HuH-7 (cell line): ENCODE measurements around the gene TRAFD1.
"Not testable (repeated sequence)": the region's sequence is repeated elsewhere in the genome, so short reads cannot be mapped to it uniquely, and the experiment has no call there.

ENCODE experiments used
- DNase-seq: peaks from one replicate; pipeline ENCODE4 v3.0.0; 2011; ENCODE audit warnings: low spot score

TRAFD1 gene, protein sequence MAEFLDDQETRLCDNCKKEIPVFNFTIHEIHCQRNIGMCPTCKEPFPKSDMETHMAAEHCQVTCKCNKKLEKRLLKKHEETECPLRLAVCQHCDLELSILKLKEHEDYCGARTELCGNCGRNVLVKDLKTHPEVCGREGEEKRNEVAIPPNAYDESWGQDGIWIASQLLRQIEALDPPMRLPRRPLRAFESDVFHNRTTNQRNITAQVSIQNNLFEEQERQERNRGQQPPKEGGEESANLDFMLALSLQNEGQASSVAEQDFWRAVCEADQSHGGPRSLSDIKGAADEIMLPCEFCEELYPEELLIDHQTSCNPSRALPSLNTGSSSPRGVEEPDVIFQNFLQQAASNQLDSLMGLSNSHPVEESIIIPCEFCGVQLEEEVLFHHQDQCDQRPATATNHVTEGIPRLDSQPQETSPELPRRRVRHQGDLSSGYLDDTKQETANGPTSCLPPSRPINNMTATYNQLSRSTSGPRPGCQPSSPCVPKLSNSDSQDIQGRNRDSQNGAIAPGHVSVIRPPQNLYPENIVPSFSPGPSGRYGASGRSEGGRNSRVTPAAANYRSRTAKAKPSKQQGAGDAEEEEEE

DNA sequence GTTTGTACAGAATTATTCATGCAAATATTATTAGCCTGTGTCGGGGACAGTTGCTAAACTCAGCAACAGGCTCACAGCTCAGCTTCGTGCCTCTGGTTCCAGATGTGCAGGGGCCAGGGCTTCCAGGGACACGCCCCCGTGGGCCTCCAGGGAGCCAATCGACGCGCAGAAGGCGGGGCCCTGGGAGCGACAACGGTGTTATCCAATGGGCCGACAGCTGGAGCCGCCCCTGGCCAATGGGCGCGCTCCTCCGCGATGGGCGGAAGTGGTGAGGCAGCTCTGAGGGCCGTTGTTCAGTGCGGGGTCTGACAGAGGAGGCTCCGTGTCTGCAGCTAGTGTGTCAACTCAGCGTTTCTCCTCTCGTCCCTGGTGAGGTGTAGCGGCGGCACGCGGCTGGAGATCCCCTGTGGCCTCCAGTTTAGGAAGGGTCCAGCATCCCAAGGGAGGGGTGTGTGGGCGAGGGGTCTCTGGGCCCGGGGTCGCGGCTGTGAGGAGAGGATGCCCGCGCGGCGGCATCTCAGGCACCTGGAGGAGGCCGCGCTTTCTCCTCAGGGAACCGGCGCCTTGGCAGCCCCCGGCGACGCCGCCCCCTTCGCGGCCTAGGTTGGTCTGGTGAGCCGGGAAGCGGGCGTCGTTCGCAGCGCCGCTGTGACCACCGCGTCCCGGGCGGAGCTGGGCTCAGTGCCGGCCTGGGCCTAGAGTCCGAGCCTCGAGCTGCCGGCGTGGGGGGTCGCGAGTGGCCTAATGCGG, at the start of gene TRAFD1:
TSS of gene TRAFD1 (plus strand) at position 311 of the 750 bp plus-strand sequence. CDS start 4,963 bp downstream, outside the sequence.
- peak; percentile 99 for DNase-seq

DNA sequence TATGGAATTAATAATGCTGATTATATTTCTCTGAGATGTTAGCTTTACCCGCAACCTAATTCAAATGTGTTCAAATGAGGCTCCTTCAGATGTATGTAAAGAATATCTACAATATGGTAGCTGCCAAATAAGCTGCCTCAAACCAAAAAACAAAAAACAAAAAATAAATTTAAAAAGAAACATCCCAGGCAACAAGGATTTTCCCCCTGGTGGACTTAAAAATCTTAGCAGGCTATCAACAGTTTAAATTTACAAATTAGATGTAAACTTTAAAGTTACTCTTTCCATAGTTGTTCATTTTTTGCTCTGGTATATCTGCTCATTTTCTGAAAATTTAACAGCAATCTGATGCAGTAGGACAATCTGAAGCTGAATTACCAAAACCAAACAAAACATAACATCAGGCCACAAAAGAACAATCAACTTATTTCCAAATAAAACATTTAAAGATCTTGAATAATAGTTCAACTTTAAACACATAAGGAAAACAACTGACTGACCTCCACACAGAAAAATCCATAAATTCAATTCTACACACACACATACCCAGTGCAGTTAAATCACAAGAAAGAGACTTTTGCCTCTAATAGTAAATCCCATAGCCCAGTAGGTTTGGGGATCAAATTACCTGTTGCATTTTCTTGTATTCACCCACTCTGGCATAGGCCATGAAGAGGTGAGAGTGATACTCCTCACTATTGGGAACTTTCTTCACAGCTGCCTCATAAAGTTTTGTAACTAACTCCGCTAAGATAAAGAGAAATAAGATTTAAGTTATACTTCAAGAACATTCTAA, 38.1 kb upstream of the TRAFD1 start:
- DNase-seq = no peak

DNA sequence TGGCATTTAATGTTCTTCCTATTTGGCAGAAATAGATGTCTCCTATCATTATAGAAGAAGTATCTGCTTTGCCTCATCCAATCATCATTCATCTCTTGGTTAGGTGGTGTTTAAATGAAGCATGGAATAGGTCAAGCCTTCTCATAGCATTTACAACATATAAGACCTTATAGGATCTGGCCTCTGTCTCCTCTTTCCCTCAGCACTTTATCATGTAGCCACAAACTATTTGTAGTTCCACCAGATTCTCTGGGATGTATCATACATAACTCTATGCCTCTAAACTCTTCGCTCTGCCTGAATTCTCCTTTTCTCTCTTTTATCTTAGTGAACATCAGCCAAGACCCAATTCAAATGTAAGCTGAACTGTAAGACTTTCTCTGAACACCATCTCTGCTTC, 37.5 kb upstream of the TRAFD1 start:
- no peak for DNase-seq

DNA sequence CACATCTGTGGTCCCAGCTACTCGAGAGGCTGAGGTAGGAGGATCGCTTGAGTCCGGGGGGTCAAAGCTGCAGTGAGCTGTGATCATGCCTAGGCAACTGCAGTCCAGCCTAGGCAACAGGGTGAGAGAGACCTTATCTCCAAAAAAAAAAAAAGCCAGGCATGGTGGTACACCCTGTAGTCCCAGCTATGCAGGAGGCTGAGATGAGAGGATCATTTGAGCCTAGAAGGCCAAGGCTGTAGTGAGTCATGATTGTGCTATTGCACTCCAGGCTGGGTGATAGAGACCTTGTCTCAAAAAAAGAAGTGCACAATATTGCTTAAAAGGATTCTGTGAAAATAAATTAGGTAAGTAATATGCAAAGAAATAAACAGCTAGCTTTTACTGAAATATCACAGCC, 33.8 kb upstream of the TRAFD1 start:
- no peak for DNase-seq

DNA sequence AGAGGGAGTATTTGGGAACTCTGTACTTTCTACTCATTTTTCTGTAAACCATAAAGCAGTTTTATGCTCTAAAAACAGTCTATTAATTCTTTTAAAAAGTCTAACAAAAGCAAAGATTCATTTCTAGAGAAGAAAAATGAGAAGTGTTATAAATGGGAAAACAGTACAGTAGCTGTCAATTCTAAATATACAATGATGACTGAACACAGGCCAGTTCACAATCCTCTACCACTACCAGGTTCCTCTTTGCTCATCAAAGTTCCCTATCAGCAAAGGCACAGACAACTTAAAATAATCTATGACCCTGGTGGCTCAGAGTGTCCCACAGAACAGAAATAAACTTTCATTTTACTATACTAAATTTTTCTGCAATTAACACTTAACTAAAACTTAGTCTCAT, 29.3 kb upstream of the TRAFD1 start:
- no peak for DNase-seq

DNA sequence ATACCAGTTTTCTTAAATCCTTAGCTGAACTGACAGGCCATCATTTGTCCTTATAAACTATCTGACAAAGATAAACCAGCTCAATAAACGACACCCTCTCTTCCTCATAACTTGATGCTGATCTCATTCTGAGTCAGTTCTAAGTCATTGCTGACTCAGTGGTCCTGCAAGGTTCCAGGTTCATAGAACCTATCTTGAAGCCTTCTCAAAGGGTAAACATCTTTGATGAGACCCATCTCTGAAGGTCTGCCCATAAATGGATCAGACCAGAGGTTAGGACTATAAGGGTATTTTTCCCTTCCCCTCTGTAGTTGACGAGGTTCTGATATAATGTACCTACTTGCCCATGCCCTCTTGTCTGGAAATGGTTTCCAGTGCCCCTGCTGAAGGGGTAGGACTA, 28.7 kb upstream of the TRAFD1 start:
- DNase-seq = no peak

DNA sequence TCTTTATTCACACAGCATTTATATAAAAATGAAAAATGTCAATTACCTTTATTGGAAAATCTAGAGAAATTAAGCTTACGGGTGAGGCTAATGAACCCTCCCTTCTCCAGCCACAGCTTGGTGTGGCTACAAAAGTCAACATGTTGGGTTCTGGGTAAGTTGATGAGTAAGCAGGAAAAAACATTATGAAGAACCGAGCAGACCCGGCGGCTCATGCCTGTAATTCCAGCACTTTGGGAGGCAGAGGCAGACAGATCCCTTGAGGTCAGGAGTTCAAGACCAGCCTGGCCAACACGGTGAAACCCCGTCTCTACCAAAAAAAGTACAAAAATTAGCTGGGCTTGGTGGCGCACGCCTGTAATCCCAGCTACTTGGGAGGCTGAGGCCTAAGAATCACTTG, 27.7 kb upstream of the TRAFD1 start:
- no peak for DNase-seq

DNA sequence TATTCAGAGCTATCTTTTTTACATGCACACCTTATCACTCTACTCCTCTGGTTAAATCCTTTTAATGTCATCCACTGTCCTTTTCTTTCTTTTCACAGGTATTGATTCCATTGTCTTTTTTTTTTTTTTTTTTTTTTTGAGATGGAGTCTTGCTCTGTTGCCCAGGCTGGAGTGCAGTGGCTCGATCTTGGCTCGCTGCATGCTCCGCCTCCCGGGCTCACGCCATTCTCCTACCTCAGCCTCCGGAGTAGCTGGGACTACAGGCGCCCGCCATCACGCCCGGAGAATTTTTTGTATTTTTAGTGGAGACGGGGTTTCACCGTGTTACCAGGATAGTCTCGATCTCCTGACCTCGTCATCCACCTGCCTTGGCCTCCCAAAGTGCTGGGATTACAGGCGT, 24.9 kb upstream of the TRAFD1 start:
- DNase-seq = not testable (repeated sequence)

DNA sequence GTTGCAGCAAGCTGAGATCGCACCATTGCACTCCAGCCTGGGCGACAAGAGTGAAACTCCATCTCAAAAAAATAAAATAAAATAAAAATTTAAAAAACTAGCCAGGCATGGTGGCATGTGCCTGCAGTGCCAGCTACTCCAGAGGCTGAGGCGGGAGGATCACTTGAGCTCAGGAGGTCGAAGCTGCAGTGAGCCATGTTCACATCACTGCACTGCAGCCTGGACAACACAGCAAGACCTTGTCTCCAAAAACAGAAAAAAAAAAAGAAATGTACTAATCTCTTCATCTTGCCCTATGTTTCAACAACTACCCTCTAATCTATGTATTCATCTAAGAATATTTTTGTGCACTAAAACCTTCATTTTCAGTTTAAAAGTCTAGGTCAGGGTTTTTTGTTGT, 23.2 kb upstream of the TRAFD1 start:
- DNase-seq = no peak

DNA sequence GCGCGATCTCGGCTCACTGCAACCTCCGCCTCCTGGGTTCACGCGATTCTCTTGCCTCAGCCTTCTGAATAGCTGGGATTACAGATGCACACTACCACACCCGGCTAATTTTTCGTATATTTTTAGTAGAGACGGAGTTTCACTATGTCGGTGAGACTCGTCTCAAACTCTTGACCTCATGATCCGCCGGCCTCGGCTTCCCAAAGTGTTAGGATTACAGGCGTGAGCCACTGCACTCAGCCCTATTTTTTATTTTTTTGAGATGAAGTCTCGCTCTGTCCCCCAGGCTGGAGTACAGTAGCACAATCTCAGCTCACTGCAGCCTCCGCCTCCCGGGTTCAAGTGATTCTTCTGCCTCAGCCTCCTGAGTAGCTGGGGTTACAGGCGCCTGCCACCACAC, 22.6 kb upstream of the TRAFD1 start:
- not testable (repeated sequence) for DNase-seq

DNA sequence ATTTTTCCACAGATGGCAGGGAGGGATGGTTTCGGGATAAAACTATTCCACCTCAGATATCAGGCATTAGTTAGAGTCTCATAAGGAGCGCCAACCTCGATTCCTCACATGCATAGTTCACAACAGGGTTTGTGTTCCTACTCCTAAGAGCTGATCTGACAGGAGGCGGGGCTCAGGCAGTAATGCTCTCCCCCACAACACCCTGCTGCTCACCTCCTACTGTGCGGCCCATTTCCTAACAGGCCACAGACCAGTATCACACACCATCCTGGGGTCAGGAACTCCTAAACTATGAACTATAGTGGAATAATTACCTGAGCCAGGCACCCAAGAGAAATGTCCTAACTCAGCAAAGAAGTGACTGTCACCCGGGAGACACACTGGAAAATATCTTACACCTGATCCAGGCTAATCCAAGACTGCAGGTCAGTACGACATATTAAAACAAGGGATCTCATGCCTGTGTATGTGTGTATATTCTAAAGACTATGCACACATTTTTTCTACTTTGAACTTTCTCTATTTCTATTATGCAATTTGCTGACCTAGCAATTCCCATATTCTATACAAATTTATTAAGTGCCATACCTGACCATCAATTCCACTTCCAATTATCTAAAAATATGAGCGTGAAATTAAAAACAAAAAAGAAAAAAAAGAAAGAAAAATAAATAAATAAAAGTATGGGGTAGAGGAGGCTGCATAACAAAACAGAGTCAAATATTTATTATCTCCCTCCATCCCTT, 21.4 kb upstream of the TRAFD1 start:
- no peak for DNase-seq

DNA sequence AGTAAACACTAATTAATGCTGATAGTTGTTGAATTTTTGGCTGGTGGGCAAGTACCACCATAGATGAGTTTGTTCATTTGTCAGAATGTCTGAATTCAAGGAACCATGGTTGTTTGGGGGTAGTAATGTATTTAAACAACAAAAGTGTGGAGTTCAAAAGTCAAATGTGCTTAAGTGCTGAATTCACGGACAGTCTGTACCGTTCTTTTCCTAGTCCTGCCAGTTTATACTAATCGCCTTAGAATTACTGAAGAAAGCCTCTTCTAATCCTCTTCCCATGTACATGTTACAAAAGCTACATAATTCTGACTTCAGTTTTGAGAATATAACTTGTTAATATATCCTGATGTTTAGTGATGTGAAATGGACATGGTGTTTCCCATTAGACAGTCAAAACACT, 19.5 kb upstream of the TRAFD1 start:
- DNase-seq = no peak

DNA sequence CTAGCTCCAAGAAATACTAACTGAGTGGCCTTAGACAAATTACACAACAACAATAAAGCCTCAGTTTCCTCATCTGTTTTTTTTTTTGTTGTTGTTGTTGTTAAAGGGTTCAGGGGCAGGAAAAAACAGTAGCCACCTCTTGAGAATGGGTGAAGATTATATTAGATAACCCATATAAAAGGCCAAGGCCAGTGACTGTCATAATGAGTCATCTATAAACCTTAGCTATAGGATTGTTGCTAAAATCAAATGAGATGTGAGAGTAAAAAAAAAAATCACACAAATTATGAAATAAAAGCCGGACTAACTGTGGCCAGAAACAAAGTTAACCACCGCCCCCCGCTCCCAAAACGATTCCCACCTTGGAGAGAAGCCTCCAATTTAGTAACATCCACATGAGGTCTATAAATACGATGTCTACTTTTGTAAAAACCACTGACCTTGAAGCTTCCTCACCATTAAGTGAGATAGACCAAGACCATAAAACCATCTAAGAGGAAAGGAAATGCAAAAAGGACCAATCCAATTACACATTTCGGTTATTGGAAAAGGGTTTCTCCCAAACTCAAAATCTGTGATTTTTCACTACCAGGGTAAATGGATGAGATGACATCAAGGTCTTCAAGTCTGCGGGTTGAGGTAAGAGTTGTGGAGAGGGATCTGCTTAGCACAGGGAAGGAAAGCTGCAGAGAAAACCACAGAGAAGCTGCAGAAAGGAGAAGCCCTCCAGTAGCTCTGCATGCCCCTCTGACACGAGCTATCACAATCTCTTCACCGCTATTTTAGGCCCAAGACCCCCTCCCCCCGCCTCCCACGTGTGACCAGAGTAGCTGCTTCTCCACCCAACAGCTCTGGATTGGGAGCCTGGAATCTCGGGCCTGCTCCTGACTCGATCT, 17.8 kb upstream of the TRAFD1 start:
- peak; percentile 26 for DNase-seq

DNA sequence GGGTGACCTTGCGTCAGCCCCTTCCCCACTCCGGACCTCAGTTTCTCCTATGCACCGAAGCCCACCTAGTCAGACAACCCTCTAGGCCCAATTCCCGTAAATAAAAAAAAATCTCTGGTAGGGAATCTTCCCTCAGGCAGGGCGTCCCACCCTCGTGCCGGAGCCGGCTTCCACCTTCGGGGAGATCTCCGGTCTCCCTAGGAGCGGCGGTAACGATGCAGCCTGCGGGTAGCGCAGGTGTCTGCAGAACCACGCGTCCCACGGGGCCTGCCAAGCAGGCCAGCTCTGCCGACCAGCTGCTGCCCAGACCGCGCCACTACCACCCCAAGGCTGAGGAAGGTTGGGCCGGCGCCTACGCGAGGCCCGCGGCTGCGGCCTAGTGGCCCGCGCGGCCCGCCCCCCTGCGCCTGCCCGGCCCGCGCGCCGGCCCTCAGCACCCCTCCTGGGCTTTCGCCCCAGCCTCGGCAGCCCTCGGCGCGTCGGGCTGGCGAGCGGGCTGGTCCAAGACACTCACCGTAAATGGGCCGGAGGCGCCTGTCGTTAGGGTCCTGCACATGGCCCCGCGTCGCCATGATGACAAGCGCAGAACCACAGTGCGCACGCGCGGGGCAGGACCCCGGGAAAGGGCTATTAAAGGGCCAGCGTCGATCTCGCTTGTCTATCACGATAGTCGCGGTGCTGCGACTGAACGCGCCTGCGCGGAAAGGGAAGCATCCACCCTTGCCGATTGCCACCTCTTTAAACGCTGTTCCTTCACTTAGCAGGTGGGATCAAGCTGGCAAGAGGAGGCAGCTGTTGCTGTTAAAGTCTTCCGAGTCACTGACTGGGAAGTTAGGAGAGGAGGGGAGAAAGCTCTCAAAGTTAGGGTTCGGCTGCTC, 16.9 kb upstream of the TRAFD1 start, which contains the start of gene NAA25:
TSS of gene NAA25 (minus strand) at position 582 of the 878 bp plus-strand sequence. CDS start at position 572, 10 bp downstream.
- peak; percentile 87 for DNase-seq

DNA sequence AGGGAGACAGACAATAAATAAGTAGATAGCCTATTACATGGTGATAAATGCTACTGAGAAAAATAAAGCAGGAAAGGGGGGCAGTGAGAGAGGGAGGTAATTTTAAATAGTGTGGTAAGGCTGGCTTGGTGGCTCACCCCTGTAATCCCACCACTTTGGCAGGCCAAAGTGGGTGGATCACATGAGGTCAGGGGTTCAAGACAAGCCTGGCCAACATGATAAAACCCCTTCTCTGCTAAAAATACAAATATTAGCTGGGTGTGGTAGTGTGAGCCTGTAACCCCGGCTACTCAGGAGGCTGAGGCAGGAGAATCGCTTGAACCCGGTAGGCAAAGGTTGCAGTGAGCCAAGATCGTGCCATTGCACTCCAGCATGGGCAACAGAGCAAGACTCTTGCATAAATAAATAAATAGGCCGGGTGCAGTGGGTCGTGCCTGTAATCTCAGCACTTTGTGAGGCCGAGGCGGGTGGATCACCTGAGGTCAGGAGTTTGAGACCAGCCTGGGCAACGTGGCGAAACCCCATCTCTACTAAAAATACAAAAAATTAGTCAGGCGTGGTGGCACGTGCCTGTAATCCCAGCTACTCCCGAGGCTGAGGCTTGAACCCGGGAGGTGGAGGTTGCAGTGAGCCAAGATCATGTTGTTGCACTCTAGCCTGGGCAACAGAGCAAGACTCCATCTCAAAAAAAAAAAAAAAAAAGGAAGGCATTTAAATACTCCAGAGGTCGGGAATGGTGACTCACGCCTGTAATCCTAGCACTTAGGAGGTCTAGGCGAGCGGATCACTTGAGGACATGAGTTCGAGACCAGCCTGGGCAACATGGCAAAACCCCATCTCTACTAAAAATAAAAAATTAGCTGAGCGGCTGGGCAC, 14.3 kb upstream of the TRAFD1 start:
- DNase-seq = not testable (repeated sequence)

DNA sequence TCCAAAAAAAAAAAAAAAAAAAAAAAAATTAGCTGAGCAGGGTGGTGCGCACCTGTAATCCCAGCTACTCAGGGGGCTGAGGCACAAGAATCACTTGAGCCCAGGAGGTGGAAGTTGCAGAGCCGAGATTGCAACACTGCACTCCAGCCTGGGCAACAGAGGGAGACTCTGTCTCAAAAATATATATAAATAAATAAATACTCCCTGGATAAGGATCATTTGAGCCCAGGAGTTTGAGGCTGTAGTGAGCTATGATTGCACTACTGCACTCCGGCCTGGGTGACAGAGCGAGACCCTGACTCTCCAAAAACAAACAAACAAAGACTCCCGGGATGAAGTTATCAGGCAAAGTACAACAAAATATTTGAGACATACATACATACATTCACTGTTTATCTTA, 13.4 kb upstream of the TRAFD1 start:
- DNase-seq = no peak

DNA sequence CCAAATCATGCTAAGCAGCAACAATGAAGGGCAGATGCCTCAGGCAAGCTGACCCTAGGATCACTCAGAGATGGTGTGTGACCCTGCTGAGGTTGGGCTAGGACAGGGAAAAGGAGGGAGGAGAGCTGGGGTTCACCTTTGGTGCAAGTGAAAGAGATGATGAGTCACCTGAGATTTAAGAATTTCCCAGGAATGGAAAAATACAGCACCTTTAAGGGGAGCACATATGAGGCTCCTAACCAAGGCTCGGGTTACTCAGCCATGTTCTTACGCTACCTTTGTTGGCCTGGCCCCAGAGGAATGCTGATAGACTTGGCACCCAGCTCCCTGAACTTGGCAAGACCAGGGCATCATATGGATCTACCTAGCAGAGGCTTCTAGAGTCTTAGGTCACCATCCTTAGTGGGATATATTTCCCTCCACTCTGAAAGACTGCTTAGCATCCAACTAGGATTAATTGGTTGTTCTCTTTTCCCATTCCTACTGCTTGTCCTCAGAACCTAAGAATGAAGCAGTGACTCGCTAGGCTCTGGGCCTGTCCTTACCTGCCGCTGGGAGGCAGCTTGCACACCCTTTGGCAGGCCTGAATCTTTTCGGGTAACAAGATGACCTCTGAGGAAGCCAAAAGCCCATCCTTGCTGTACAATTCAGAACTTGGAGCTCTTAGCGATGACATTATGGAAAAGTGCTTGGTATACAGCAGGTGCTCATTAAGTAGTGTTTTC, 12.8 kb upstream of the TRAFD1 start:
- DNase-seq = no peak
